Coronary artery (tissue), 2 donors: ENCODE measurements around the gene EIF4E2.

Experiments
- DNase-seq: peaks from one replicate; pipeline ENCODE4 v3.0.0-alpha.2; 2017; ENCODE audit warnings: low spot score
- H3K27ac ChIP-seq, 2 donors: fragments of 200-600 bp; sonication (generic); one replicate each; pipeline ENCODE4 v1.5.1; 2016 to 2019
- H3K4me3 ChIP-seq: fragments of 200-600 bp; sonication (generic); 2 replicates; pipeline ENCODE4 v1.5.1; 2016; ENCODE audit warnings: mild to moderate bottlenecking, moderate library complexity
- CTCF ChIP-seq: fragments of 200-600 bp; sonication (generic); IDR thresholded peaks from one replicate; pipeline ENCODE4 v1.5.1; 2019; ENCODE audit warnings: antibody characterized with exemption

EIF4E2 gene

GRCh38 chr2:232538671-232539070 is 11.8 kb upstream of the EIF4E2 start:
- Histone ChIP-seq H3K27ac (no peak overlapping the region), H3K4me3 (no peak overlapping the region)
- TF ChIP-seq CTCF = no peak
- DNase-seq = no peak

GRCh38 chr2:232539298-232540231 is 10.9 kb upstream of the EIF4E2 start, which contains the start of gene CHRNG:
Gene CHRNG (plus strand): TSS chr2:232539692. CDS start chr2:232539748, 56 bp downstream.
- TF ChIP-seq CTCF = no peak
- Histone ChIP-seq H3K4me3 (no peak within 1 kb of the TSS), H3K27ac (no peak within 1 kb of the TSS)
- DNase-seq = peak; percentile 66

GRCh38 chr2:232540441-232541041 is 9.9 kb upstream of the EIF4E2 start:
- peak; percentile 54 for DNase-seq
- Histone ChIP-seq H3K4me3 (no peak overlapping the region), H3K27ac (no peak overlapping the region)
- no peak for TF ChIP-seq CTCF

GRCh38 chr2:232541195-232541960 is 9.1 kb upstream of the EIF4E2 start:
- Histone ChIP-seq H3K27ac (no peak overlapping the region), H3K4me3 (no peak overlapping the region)
- TF ChIP-seq CTCF = no peak
- peak; percentile 69 for DNase-seq

- Histone ChIP-seq H3K4me3 (no peak overlapping the region), H3K27ac (no peak overlapping the region)
- DNase-seq = peak; percentile 62
- TF ChIP-seq CTCF = no peak
These were observed 8.4 kb upstream of the EIF4E2 start for GRCh38 chr2:232541961-232542714.

- TF ChIP-seq CTCF = no peak
- peak; percentile 52 for DNase-seq
- Histone ChIP-seq H3K4me3 (no peak overlapping the region), H3K27ac (no peak overlapping the region)
These were observed 7.6 kb upstream of the EIF4E2 start for GRCh38 chr2:232542715-232543467.
